Non-pigmented ciliary epithelial cell (primary cell): ENCODE data around the gene GDF10.
A peak's percentile ranks its signal among the peaks of the same experiment; 100 is the strongest.

Experiments used
- DNase-seq: peaks from one replicate; pipeline ENCODE4 v3.0.0-alpha.2; 2010; ENCODE audit warnings: low read depth

Gene GDF10

GRCh38 chr10:47294057-47294456 lies 5.9 kb upstream of the GDF10 start:
- no peak for DNase-seq

GRCh38 chr10:47294501-47294900 lies 5.5 kb upstream of the GDF10 start:
- no peak for DNase-seq

- DNase-seq: no peak
Observed at GRCh38 chr10:47295411-47295810, 4.6 kb upstream of the GDF10 start.

- DNase-seq: no peak
Observed at GRCh38 chr10:47296156-47296894, 3.7 kb upstream of the GDF10 start.

- DNase-seq: no peak
Observed at GRCh38 chr10:47296941-47297340, 3.1 kb upstream of the GDF10 start.

GRCh38 chr10:47297866-47298540 lies 2.0 kb upstream of the GDF10 start:
- no peak for DNase-seq

- DNase-seq: no peak
Observed at GRCh38 chr10:47298715-47299114, 1.3 kb upstream of the GDF10 start.

- DNase-seq: no peak
Observed at GRCh38 chr10:47300429-47300931, 483 bp downstream of the GDF10 start.

- no peak for DNase-seq
Observed at GRCh38 chr10:47301833-47302232, 1.8 kb downstream of the GDF10 start.

GRCh38 chr10:47303105-47303504 lies 3.1 kb downstream of the GDF10 start:
- DNase-seq: no peak

- no peak for DNase-seq
Observed at GRCh38 chr10:47303866-47304265, 3.9 kb downstream of the GDF10 start.

GRCh38 chr10:47305566-47305965 lies 5.6 kb downstream of the GDF10 start:
- no peak for DNase-seq

GRCh38 chr10:47306387-47307210 lies 6.6 kb downstream of the GDF10 start:
- no peak for DNase-seq

- DNase-seq: no peak
Observed at GRCh38 chr10:47307381-47307780, 7.4 kb downstream of the GDF10 start.

GRCh38 chr10:47308775-47309174 lies 8.8 kb downstream of the GDF10 start:
- no peak for DNase-seq

- DNase-seq: no peak
Observed at GRCh38 chr10:47309408-47310089, 9.6 kb downstream of the GDF10 start.

GRCh38 chr10:47310090-47310505 lies 10.1 kb downstream of the GDF10 start:
- DNase-seq: no peak

- no peak for DNase-seq
Observed at GRCh38 chr10:47311193-47311931, 11.4 kb downstream of the GDF10 start.

- DNase-seq: peak; percentile 19
Observed at GRCh38 chr10:47311932-47312662, 12.1 kb downstream of the GDF10 start.

GRCh38 chr10:47312663-47312995 lies 12.6 kb downstream of the GDF10 start:
- no peak for DNase-seq
